GM21515 (cell line): ENCODE results near the gene OLFM3.

Source experiments
- ATAC-seq: cut with Tn5 transposase; IDR thresholded peaks from one replicate; pipeline ENCODE4 v1.9.1; 2021; ENCODE audit not compliant: unreplicated experiment

OLFM3 gene

GRCh38 chr1:101996825-101997465 is at the start of gene OLFM3:
Gene OLFM3 (minus strand): TSS chr1:101996926.
- no peak for ATAC-seq

GRCh38 chr1:102045752-102046151 is 49.0 kb upstream of the OLFM3 start:
- ATAC-seq = no peak

GRCh38 chr1:102032534-102032933 is 35.8 kb upstream of the OLFM3 start:
- ATAC-seq = no peak

- ATAC-seq = no peak
Measured at GRCh38 chr1:102019530-102019929, 22.8 kb upstream of the OLFM3 start.

DNA sequence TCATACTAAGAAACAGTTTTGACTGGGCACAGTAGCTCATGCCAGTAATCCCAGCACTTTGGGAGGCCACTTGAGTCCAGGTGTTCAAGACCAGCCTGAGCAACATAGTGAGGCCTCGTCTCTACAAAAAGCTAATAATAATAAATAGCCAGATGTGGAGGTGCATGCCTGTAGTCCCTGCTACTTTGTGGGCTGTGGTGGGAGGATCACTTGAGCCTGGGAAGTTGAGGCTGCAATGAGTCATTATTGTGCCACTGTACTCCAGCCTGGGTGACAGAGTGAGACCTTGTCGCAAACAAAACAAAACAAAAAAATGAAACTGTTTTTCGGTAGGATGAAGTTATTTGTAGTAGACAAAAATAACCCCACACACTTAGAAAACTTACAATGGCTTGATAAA is 19.0 kb upstream of the OLFM3 start:
- no peak for ATAC-seq

GRCh38 chr1:102002057-102002456 is 5.3 kb upstream of the OLFM3 start:
- no peak for ATAC-seq

- no peak for ATAC-seq
Measured at GRCh38 chr1:101995984-101996745, 561 bp downstream of the OLFM3 start.

GRCh38 chr1:101993710-101994109 is 3.0 kb downstream of the OLFM3 start:
- no peak for ATAC-seq

GRCh38 chr1:101992821-101993575 is 3.7 kb downstream of the OLFM3 start:
- ATAC-seq = no peak

DNA sequence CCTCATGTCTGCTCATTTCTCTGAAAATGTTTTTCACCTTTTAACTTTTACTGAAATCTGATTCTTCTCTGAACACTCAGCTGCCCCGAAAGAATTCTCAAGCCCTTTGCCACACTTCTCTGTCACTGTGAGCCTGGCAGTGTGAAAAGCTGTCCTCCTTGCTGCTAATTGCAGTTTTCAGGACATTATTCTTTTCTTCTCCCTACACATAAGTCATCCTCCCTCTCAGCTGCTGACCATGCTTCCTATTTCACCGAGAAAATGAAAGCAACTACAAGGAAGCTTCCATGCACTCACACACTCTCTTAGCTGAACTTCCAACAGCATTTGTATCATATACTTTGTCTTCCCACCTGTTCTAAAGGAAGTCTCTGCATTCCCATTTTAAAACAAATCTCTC is 15.8 kb downstream of the OLFM3 start:
- no peak for ATAC-seq

GRCh38 chr1:101977266-101977665 is 19.5 kb downstream of the OLFM3 start:
- ATAC-seq = no peak

- no peak for ATAC-seq
Measured at GRCh38 chr1:101976161-101976560, 20.6 kb downstream of the OLFM3 start.

GRCh38 chr1:101975371-101975770 is 21.4 kb downstream of the OLFM3 start:
- ATAC-seq = no peak

DNA sequence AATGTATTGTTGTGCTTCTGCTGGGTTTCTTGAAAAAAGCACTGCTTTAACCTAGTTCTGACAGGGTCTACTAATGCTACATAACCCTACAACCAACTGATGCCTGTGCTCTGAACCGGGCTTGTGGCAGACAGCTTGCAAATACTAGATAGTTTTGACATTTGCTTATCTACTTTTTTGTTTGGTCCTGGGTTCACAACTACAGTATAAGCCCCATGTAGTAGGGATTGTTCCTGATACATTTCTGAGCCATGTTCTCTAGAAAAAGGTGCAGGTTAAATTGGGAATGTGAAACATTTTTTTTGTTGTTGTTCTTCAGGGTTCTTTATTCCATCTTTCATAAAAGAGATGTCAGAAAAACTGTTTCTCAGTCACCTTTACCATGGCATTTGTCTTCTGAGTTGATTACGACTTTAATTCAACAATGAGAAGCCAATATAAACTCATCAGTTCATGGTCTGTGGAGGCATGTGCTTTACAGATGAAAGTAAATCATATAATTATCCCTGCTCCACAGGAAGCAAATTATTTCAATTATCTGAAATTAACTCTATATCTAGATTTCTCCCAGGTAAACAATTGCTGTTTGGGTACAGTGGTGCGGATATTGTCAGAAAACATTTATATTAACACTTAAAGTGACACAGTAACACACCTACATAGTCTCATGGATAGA is 22.0 kb downstream of the OLFM3 start:
- no peak for ATAC-seq

DNA sequence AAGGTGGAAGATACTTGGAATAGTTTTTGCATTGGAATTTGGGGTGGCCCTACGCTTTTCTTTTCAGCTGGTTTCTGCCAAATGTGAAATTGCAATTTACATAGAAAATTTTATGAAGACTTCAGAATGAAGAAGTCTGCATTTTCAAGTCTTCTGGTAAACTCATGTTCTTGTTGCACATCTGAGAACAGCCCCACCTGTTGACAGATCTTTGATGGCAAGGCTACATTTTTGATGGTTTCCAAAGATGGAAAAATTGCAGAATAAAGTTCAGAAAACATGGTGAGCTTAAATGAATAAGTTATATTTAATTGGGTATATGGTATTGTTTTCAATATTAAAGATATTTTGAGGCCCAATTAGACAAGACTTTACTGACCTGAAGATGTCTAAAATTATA is 25.4 kb downstream of the OLFM3 start:
- no peak for ATAC-seq

DNA sequence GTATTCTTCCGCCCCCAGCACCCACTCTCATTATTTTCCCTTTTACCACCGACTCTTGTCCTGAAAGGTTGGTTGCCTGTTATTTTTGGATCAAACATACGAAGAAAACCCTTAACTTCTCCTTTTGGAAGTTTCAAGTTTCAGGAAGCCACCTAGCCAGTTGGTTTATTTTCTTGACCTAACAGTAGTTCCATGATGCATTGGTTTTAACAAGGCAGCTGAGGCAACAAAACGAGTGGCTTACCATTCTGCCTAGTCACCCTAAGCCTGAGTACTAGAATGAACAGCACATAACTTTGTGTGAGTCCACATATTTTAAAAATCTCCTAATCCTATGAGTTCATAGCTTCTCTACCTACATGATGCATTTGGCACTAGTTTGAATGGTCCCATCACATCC is 28.9 kb downstream of the OLFM3 start:
- no peak for ATAC-seq

DNA sequence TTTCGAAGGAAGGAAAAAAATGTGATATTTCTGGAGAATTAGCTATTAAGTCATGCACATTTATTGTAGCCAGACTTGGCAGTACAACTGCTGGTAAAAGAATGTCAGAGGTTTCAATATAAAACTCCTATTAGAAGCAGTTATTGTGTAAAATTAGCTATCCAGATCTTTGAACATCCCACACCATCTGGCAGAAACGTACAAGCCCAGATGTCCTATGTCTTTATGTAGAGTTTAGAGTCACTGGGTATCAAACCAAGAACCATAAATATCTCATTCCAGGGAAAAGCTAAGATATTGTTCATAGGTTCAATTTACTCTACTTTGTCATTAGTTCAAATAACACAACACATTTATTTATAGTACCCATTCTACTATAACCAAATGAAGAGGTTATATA is 31.4 kb downstream of the OLFM3 start:
- ATAC-seq = no peak

DNA sequence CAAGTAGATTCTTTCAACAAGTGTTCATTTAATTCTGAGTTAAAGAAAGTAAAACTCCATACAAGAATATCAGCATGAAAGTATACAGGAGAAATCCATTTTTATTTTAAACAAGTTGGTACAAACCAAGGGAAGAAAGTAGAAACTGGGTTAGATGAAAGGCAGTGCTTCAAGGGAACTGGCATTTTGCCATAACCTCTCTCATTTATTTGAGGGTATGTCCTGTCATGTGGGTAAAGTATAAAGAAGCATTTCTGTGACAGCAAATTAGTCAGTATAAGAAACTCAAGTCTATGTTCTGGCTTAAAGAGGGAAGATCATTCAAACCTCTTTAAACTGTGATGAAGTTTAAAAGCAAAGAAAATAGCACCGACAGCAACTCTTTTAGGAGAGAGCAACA is 32.0 kb downstream of the OLFM3 start:
- ATAC-seq = no peak

DNA sequence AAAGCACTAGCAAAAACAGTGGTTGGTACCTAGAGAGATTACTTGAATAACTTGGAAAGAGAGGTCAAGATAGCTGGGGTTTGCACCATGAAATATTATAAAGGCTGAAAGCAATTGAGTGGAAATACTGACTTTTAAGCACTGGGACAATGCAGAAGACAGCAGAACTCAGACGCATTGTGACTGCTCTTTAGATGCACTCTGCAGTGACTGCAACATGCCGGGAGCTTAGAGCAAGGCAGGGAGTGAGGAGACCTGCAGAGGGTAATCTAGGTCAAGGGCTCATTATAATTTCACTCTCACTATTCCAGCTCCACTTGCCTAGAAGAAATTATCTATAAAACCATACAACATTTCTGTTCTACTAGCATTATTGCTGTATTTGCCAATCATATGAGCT is 36.6 kb downstream of the OLFM3 start:
- ATAC-seq = no peak

GRCh38 chr1:101959456-101959855 is 37.3 kb downstream of the OLFM3 start:
- no peak for ATAC-seq

GRCh38 chr1:101957771-101958170 is 39.0 kb downstream of the OLFM3 start:
- ATAC-seq = no peak
